ENCODE measurements around the gene OPALIN.

OPALIN gene

DNA sequence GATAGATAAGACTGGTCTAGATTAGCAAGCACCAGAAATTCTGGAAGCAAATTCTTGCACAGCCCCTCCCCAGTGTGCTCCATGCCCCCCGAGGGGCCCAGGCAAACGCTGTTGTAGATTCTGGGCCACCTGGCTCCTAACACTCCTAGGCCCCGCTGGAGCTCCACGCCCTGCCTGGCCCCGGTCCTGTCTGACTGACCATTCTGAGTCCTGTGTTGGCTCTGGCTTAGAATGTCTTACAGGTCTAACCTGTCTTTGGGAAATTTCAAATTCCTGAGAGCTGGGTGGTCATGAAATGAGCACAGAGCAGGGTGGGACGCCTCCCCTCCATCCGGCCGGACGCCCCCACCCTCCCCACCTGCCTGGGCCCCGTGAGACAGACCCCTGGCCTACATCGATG is 12.6 kb upstream of the OPALIN start:
- H3K9ac ChIP-seq (ENCODE audit: low read depth, low read length): no peak overlapping the region
- H3K4me1 ChIP-seq (ENCODE audit: control insufficient read depth, insufficient read depth, low read length): peaks cover 10% of the 10 kb centered on the region
- no peaks in the 10 kb centered on the region for H3K9me3 ChIP-seq (replicated peaks; ENCODE audit: low read length)
- no peak overlapping the region for H3K4me3 ChIP-seq (ENCODE audit: low read length)
- no peaks in the 10 kb centered on the region for H3K36me3 ChIP-seq (ENCODE audit: insufficient read depth, low read length)
- no peak overlapping the region for H3K4me2 ChIP-seq (ENCODE audit: low read length)
- H3K27me3 ChIP-seq (ENCODE audit: control insufficient read depth, insufficient read depth, low read length): peaks cover 19% of the 10 kb centered on the region

DNA sequence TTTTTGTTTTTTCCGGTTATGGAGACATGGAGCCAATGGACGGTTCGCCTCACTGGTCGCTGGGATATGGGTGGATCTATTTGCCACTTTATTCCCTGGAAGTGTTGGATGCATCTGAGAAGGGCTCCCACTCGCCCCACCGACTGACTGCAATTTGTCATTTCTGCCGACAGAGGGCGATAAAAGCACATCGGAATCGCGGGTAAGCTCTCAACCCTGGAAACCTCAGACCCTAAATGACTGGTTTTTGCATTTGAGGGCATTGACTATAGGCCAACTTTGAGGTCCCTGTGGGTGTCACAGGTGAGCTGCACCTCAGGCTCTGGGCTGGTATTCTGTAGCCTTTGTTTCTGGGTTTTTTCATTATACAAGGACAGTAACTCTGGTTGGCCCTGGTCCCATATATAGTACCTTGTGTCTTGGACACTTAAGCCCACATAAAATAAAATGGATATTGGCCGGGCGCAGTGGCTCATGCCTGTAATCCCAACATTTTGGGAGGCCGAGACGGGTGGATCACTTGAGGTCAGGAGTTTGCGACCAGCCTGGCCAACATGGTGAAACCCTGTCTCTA is 11.9 kb upstream of the OPALIN start:
- H3K9me3 ChIP-seq (replicated peaks; ENCODE audit: low read length): no peaks in the 10 kb centered on the region
- H3K9ac ChIP-seq (ENCODE audit: low read depth, low read length): no peak overlapping the region
- no peak overlapping the region for H3K4me3 ChIP-seq (ENCODE audit: low read length)
- no peaks in the 10 kb centered on the region for H3K36me3 ChIP-seq (ENCODE audit: insufficient read depth, low read length)
- peaks cover 12% of the 10 kb centered on the region for H3K4me1 ChIP-seq (ENCODE audit: control insufficient read depth, insufficient read depth, low read length)
- H3K27me3 ChIP-seq (ENCODE audit: control insufficient read depth, insufficient read depth, low read length): peaks cover 18% of the 10 kb centered on the region
- H3K4me2 ChIP-seq (ENCODE audit: low read length): no peak overlapping the region

DNA sequence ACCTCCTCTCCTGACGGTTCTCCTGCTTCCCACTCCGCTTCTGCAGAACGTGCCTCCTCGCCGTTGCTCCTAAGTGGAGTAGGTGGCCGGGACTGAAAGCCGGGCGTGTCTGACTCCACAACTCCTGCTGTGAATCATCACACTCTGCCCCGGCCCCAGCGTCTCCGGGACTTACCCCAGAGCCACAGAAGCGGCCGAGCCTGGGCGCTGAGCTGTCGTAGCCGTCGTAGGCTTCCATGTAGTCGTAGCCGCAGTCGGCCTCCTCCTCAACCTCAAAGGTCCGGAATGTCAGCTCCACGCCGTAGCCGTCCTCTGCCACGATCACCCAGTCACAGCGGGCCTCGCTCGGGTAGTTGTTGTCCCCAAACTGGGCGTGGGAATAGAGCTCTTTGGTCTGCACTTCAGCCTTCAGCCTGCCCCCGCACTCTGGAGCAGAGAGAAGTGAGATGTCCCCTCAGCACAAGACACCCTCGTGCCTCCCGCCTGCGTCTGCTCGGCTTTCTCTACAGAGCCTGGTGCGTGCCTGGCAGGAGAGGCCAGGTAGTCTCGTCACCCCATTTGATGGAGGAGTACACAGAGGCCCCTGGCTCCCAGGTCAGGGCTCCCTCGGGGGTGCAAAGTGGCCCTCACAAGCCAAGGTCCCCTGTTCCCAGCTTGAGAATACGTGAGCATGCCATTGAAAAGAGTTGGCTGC is 11.2 kb upstream of the OPALIN start:
- Histone ChIP-seq H3K9ac (ENCODE audit: low read depth, low read length) (no peak overlapping the region), H3K27me3 (ENCODE audit: control insufficient read depth, insufficient read depth, low read length) (peaks cover 18% of the 10 kb centered on the region), H3K4me1 (ENCODE audit: control insufficient read depth, insufficient read depth, low read length) (peaks cover 10% of the 10 kb centered on the region), H3K4me3 (ENCODE audit: low read length) (no peak overlapping the region), H3K9me3 (replicated peaks; ENCODE audit: low read length) (no peaks in the 10 kb centered on the region), H3K4me2 (ENCODE audit: low read length) (no peak overlapping the region), H3K36me3 (ENCODE audit: insufficient read depth, low read length) (no peaks in the 10 kb centered on the region)

DNA sequence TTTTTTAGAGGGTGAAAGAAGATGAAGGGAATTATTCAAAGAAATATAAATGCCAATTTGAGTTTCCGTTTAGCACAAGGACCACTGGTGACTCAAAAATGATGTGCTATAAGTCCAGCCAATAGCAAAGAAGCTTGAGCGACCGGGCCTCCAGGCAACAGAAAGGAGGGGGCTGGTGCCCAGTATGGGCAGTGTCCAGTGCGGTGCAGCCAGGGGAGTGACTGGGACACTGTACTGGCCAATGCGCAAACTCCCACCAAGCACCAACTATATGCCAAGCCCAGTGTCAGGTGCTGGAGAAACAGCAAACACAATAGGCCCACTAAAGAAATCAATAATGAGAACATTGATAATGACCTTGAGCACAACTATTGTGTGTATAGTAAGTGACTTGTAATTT is 10.2 kb upstream of the OPALIN start:
- Histone ChIP-seq H3K36me3 (ENCODE audit: insufficient read depth, low read length) (no peaks in the 10 kb centered on the region), H3K4me2 (ENCODE audit: low read length) (no peak overlapping the region), H3K4me3 (ENCODE audit: low read length) (no peak overlapping the region), H3K9ac (ENCODE audit: low read depth, low read length) (no peak overlapping the region), H3K27me3 (ENCODE audit: control insufficient read depth, insufficient read depth, low read length) (peaks cover 11% of the 10 kb centered on the region), H3K4me1 (ENCODE audit: control insufficient read depth, insufficient read depth, low read length) (peaks cover 8% of the 10 kb centered on the region), H3K9me3 (replicated peaks; ENCODE audit: low read length) (no peaks in the 10 kb centered on the region)

DNA sequence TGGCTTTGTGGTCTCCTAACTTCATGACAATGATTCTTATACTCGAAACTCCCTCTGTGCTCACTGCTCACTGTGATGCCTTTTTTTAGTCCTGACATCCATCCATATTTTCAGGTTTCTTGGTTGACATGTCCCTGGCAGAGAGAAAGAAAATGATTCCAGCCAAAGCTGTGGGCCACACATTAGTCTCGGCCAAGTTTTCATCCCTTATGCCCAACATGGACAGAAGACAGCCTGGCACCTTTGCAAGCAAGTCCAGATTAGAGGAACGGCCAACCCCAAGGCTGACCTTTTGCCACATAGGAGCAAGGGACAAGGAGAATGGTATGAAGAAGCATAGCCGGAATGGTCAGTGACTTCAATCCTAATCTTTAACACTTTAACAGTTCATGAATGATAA is 8.7 kb upstream of the OPALIN start:
- H3K27me3 ChIP-seq (ENCODE audit: control insufficient read depth, insufficient read depth, low read length): peaks cover 10% of the 10 kb centered on the region

DNA sequence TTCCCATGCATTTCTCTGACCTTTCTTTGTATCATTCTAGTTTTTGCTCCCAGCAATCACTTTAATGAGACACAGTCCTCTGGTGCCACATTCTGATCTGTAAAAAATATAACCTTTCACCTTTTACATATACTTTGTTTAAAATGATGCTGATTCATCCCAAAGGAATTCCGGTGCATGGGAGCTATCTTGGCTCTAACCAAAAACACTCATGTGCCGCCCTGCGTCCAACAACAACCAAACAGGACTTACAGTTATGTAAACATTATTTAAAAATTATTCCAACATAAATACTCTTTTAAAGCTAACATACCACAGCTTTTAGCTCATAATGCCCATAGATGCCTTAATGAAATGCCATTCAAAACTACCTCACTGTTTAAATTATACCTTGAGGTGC is 7.7 kb upstream of the OPALIN start:
- no peak overlapping the region for H3K4me2 ChIP-seq (ENCODE audit: low read length)
- no peak overlapping the region for H3K4me3 ChIP-seq (ENCODE audit: low read length)
- H3K4me1 ChIP-seq (ENCODE audit: control insufficient read depth, insufficient read depth, low read length): peaks cover 8% of the 10 kb centered on the region
- no peaks in the 10 kb centered on the region for H3K36me3 ChIP-seq (ENCODE audit: insufficient read depth, low read length)
- peaks cover 10% of the 10 kb centered on the region for H3K27me3 ChIP-seq (ENCODE audit: control insufficient read depth, insufficient read depth, low read length)
- no peak overlapping the region for H3K9ac ChIP-seq (ENCODE audit: low read depth, low read length)
- no peaks in the 10 kb centered on the region for H3K9me3 ChIP-seq (replicated peaks; ENCODE audit: low read length)

More for the DNA sequence above, 8.7 kb upstream of the OPALIN start:
- no peak overlapping the region for H3K4me2 ChIP-seq (ENCODE audit: low read length)
- H3K4me1 ChIP-seq (ENCODE audit: control insufficient read depth, insufficient read depth, low read length): peaks cover 8% of the 10 kb centered on the region
- H3K9me3 ChIP-seq (replicated peaks; ENCODE audit: low read length): no peaks in the 10 kb centered on the region
- no peak overlapping the region for H3K9ac ChIP-seq (ENCODE audit: low read depth, low read length)
- H3K36me3 ChIP-seq (ENCODE audit: insufficient read depth, low read length): no peaks in the 10 kb centered on the region
- no peak overlapping the region for H3K4me3 ChIP-seq (ENCODE audit: low read length)

DNA sequence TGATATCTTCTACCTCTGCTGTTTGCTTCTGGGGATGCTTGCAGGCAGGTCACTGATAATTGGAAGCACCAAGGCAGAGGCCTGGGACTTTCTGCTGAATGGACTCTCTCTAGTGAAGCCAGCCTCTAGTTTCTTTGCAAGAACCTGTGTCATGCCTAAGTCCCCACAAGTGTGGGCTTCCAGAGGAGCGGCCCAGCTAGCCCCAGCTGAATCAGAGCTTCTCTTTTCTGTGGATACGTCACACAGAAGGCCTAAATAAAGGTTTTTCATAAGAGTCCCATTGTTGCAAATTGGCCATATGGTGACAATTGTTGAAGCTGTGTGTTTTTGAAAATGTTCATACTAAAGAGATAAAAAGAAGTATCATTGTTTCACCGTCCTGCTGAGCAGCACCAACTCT is 6.8 kb upstream of the OPALIN start:
- Histone ChIP-seq H3K36me3 (ENCODE audit: insufficient read depth, low read length) (no peaks in the 10 kb centered on the region), H3K4me3 (ENCODE audit: low read length) (no peak overlapping the region), H3K4me2 (ENCODE audit: low read length) (no peak overlapping the region), H3K9me3 (replicated peaks; ENCODE audit: low read length) (no peaks in the 10 kb centered on the region), H3K9ac (ENCODE audit: low read depth, low read length) (no peak overlapping the region), H3K27me3 (ENCODE audit: control insufficient read depth, insufficient read depth, low read length) (peaks cover 14% of the 10 kb centered on the region), H3K4me1 (ENCODE audit: control insufficient read depth, insufficient read depth, low read length) (peaks cover 8% of the 10 kb centered on the region)

DNA sequence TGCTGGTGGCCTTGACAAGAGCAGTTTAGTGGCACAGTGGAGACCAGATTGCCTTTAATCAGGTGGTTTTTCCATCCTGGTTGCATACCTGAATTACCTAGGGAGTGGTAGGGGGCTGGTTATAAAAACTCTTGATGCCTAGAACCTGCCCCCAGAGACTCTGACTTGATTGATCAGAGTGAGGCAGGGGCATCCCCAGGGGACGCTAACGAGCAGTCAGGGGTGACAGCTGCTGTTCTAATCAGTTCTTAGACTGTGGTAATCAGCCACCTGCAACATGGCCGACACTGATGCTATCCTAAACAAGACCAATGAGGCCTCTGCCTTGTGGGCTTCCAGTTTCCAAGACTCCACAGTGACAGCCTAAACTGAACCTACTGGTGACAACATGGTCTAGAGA is 2.0 kb upstream of the OPALIN start:
- H3K27me3 ChIP-seq (ENCODE audit: control insufficient read depth, insufficient read depth, low read length): peaks cover 33% of the 10 kb centered on the region
- no peaks in the 10 kb centered on the region for H3K36me3 ChIP-seq (ENCODE audit: insufficient read depth, low read length)
- no peak overlapping the region for H3K4me2 ChIP-seq (ENCODE audit: low read length)
- no peaks in the 10 kb centered on the region for H3K4me1 ChIP-seq (ENCODE audit: control insufficient read depth, insufficient read depth, low read length)
- H3K4me3 ChIP-seq (ENCODE audit: low read length): no peak overlapping the region
- no peaks in the 10 kb centered on the region for H3K9me3 ChIP-seq (replicated peaks; ENCODE audit: low read length)
- H3K9ac ChIP-seq (ENCODE audit: low read depth, low read length): no peak overlapping the region

DNA sequence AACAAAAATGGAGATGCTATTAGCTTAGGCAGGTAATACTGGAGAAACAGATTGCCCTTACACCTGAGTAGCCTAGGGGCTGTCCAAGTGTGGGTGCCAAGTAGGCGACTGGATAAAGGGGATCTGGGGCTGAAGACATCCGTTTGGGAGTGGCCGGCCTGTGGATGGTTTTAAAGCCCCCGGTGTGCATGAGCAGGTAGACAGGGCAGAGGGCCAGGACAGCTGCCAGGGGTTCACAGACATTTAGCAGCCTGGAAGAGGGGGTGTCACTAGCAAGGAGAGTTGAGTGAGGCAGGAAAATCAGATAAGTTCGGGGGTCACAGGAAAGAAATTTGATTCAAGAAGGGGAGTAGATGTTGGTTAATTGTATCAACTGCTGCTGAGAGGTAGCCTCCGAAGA is 1.5 kb upstream of the OPALIN start:
- H3K9me3 ChIP-seq (replicated peaks; ENCODE audit: low read length): no peaks in the 10 kb centered on the region
- H3K9ac ChIP-seq (ENCODE audit: low read depth, low read length): no peak overlapping the region
- H3K27me3 ChIP-seq (ENCODE audit: control insufficient read depth, insufficient read depth, low read length): peaks cover 33% of the 10 kb centered on the region
- no peaks in the 10 kb centered on the region for H3K36me3 ChIP-seq (ENCODE audit: insufficient read depth, low read length)
- no peak overlapping the region for H3K4me2 ChIP-seq (ENCODE audit: low read length)
- H3K4me1 ChIP-seq (ENCODE audit: control insufficient read depth, insufficient read depth, low read length): no peaks in the 10 kb centered on the region
- no peak overlapping the region for H3K4me3 ChIP-seq (ENCODE audit: low read length)

DNA sequence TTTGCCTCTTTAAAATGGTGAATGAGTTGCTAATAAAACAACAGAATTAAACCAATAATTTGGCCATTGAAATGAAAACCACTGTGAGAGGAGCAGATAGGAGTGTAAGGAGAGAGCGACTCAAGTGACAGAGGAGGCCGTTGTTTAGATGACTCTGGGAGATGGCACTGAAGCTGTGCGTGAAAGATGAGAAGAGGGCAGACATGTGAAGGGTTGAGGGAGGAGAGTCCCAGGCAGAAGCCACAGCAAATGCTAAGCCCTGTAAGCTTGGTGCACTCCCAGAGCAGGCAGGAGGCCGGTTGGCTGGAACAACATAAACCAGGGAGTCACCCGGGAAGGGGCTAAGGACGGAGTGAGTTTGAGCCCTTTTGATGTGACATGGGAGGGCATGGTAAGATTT is 814 bp upstream of the OPALIN start:
- Histone ChIP-seq H3K4me3 (ENCODE audit: low read length) (no peak overlapping the region), H3K4me2 (ENCODE audit: low read length) (no peak overlapping the region), H3K36me3 (ENCODE audit: insufficient read depth, low read length) (no peaks in the 10 kb centered on the region), H3K27me3 (ENCODE audit: control insufficient read depth, insufficient read depth, low read length) (peaks cover 33% of the 10 kb centered on the region), H3K9me3 (replicated peaks; ENCODE audit: low read length) (no peaks in the 10 kb centered on the region), H3K4me1 (ENCODE audit: control insufficient read depth, insufficient read depth, low read length) (no peaks in the 10 kb centered on the region), H3K9ac (ENCODE audit: low read depth, low read length) (no peak overlapping the region)

DNA sequence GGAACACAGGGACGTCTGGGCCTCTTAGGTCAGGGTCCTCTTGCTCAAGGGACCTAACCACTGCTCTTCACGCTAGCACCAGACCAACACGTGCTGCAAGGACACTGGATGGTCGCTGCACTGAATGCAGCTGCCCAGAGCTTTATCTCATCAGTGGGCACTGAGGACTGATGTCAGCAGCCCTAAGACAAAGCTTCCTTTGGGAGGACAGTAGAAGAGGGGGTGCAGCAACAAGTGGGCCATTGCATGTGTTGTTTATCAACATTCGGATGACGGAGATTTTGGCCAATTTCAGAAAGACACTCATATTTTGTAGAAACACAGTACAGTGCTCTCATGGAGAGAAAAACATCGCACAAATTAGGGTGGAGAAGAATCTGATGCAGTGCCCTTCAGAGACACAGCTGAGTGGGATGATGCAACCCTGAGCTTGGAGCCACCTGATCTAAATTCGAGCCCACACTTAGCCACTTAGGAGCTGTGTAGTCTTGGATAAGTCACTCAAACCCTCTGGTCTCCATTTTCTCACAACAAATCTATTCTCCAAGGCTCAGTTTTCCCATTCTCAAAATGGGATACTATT is 1.7 kb downstream of the OPALIN start:
- H3K9ac ChIP-seq (ENCODE audit: low read depth, low read length): no peak overlapping the region
- peaks cover 26% of the 10 kb centered on the region for H3K27me3 ChIP-seq (ENCODE audit: control insufficient read depth, insufficient read depth, low read length)
- no peaks in the 10 kb centered on the region for H3K9me3 ChIP-seq (replicated peaks; ENCODE audit: low read length)
- no peak overlapping the region for H3K4me2 ChIP-seq (ENCODE audit: low read length)
- no peaks in the 10 kb centered on the region for H3K4me1 ChIP-seq (ENCODE audit: control insufficient read depth, insufficient read depth, low read length)
- H3K36me3 ChIP-seq (ENCODE audit: insufficient read depth, low read length): no peaks in the 10 kb centered on the region
- H3K4me3 ChIP-seq (ENCODE audit: low read length): no peak overlapping the region

DNA sequence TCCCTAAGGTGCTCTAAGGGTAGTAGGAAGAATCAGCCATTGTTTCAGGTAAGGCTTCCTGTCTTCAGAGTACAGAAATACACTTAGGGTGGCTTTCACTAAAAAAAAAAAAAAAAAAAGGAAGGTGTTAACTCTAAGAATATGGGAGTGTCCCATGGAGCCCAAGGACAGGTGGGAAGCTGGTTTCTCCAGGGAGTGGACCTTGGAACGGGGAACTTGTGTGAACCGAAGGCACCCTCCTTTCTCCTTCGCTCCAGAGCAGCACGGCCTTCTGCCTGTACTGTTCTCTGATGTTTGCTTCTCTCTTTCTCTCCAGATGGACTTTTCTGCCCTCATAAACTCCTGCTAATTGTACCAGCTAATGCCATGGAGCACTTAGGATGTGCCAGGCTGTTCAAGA is 6.2 kb downstream of the OPALIN start:
- no peaks in the 10 kb centered on the region for H3K4me1 ChIP-seq (ENCODE audit: control insufficient read depth, insufficient read depth, low read length)
- peaks cover 10% of the 10 kb centered on the region for H3K27me3 ChIP-seq (ENCODE audit: control insufficient read depth, insufficient read depth, low read length)
- H3K9ac ChIP-seq (ENCODE audit: low read depth, low read length): no peak overlapping the region
- no peaks in the 10 kb centered on the region for H3K9me3 ChIP-seq (replicated peaks; ENCODE audit: low read length)
- no peak overlapping the region for H3K4me2 ChIP-seq (ENCODE audit: low read length)
- H3K36me3 ChIP-seq (ENCODE audit: insufficient read depth, low read length): no peaks in the 10 kb centered on the region
- H3K4me3 ChIP-seq (ENCODE audit: low read length): no peak overlapping the region
